IPS DF 6.9 (cell line): ENCODE results near the gene BNIPL.

Source experiments
- DNase-seq: peaks from one replicate; pipeline ENCODE4 v3.0.0-alpha.2; 2013; ENCODE audit warnings: low read depth, low spot score
- H3K27ac ChIP-seq: one replicate; pipeline ENCODE4 v1.5.1; 2013; ENCODE audit warnings: low read length, control low read depth
- H3K27me3 ChIP-seq: 2 replicates; pipeline ENCODE4 v1.6.1; 2013; ENCODE audit warnings: mild to moderate bottlenecking, low read length; ENCODE audit not compliant: control insufficient read depth, insufficient read depth
- H3K36me3 ChIP-seq: 2 replicates; pipeline ENCODE4 v1.6.1; 2013; ENCODE audit warnings: low read length; ENCODE audit not compliant: control insufficient read depth, insufficient read depth
- H3K4me1 ChIP-seq: 2 replicates; pipeline ENCODE4 v1.6.1; 2013; ENCODE audit warnings: low read length; ENCODE audit not compliant: control insufficient read depth, insufficient read depth
- H3K4me3 ChIP-seq: 2 replicates; pipeline ENCODE4 v1.5.1; 2013; ENCODE audit warnings: mild to moderate bottlenecking, low read length
- H3K9me3 ChIP-seq: 2 replicates; pipeline ENCODE4 v1.6.1; 2013; ENCODE audit warnings: low read length, inconsistent platforms; ENCODE audit not compliant: control insufficient read depth, insufficient read depth
- WGBS: extraction: QIAGEN DNeasy Blood & Tissue Kit; methylation state at CpG from one replicate; pipeline ENCODE4 v1.1.7; 2013; ENCODE audit warnings: mixed read lengths, missing lambda C conversion rate; ENCODE audit not compliant: insufficient read length, insufficient coverage; 5-methylcytosine and 5-hydroxymethylcytosine counted together

The BNIPL gene

DNA sequence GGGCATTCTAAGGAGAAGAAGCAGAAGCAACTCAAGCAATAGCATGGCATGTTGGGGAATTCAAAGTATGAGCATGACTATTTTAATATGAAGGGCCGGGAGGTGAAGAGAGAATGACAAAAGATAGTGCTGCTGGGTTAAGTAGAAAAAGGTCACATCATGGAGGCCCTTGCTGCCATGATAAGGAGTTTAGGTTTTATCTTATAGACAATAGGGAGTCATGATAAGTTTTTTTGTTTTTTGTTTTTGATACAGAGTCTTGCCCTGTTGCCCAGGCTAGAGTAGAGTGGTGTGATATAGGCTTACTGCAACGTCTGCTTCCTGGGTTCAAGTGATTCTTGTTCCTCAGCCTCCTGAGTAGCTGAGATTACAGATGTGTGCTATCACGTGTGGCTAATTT lies 3.1 kb downstream of the BNIPL start:
- no peaks in the 10 kb centered on the region for H3K9me3 ChIP-seq
- H3K4me1 ChIP-seq = peaks cover 6% of the 10 kb centered on the region
- no peak for DNase-seq
- no CpG with 5 or more reads among the region's 3 CpGs for WGBS
- no peak overlapping the region for H3K27ac ChIP-seq
- H3K36me3 ChIP-seq = no peaks in the 10 kb centered on the region; the same call in 1 of the 2 replicates
- no peaks in the 10 kb centered on the region for H3K27me3 ChIP-seq
- no peak overlapping the region for H3K4me3 ChIP-seq

GRCh38 chr1:151043163-151043562 lies 6.8 kb downstream of the BNIPL start:
- DNase-seq = no peak
- no CpG with 5 or more reads among the region's 1 CpG for WGBS
- H3K36me3 ChIP-seq = no peaks in the 10 kb centered on the region
- H3K27ac ChIP-seq = no peak overlapping the region
- no peak overlapping the region for H3K4me3 ChIP-seq
- no peaks in the 10 kb centered on the region for H3K27me3 ChIP-seq
- peaks cover 2% of the 10 kb centered on the region; the same call in 1 of the 2 replicates for H3K4me1 ChIP-seq
- H3K9me3 ChIP-seq = no peaks in the 10 kb centered on the region

- no peak for DNase-seq
- no peaks in the 10 kb centered on the region for H3K4me1 ChIP-seq
- peak within 1 kb of the TSS; percentile 73; the same call in 1 of the 2 replicates for H3K4me3 ChIP-seq
- H3K36me3 ChIP-seq = 0 out of 2 replicates have a peak, but pooled peaks cover 2% of the 10 kb centered on the region
- no peaks in the 10 kb centered on the region for H3K27me3 ChIP-seq
- no peaks in the 10 kb centered on the region for H3K9me3 ChIP-seq
- H3K27ac ChIP-seq = no peak within 1 kb of the TSS
- WGBS = no CpG with 5 or more reads among the region's 29 CpGs
Measured at GRCh38 chr1:151047591-151047924, 11.2 kb downstream of the BNIPL start, which contains the start of gene C1orf56. C1orf56 (plus strand) TSS chr1:151047751; CDS start chr1:151047848, 97 bp downstream.

DNA sequence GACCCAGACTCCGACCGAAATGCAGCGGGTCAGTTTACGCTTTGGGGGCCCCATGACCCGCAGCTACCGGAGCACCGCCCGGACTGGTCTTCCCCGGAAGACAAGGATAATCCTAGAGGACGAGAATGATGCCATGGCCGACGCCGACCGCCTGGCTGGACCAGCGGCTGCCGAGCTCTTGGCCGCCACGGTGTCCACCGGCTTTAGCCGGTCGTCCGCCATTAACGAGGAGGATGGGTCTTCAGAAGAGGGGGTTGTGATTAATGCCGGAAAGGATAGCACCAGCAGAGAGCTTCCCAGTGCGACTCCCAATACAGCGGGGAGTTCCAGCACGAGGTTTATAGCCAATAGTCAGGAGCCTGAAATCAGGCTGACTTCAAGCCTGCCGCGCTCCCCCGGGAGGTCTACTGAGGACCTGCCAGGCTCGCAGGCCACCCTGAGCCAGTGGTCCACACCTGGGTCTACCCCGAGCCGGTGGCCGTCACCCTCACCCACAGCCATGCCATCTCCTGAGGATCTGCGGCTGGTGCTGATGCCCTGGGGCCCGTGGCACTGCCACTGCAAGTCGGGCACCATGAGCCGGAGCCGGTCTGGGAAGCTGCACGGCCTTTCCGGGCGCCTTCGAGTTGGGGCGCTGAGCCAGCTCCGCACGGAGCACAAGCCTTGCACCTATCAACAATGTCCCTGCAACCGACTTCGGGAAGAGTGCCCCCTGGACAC lies 11.7 kb downstream of the BNIPL start:
- H3K27me3 ChIP-seq = no peaks in the 10 kb centered on the region
- no peak for DNase-seq
- H3K4me3 ChIP-seq = peak overlapping the region; percentile 73; the same call in 1 of the 2 replicates
- peaks cover 5% of the 10 kb centered on the region; the same call in 1 of the 2 replicates for H3K36me3 ChIP-seq
- H3K9me3 ChIP-seq = no peaks in the 10 kb centered on the region
- H3K27ac ChIP-seq = no peak overlapping the region
- no peaks in the 10 kb centered on the region for H3K4me1 ChIP-seq
- WGBS = no CpG with 5 or more reads among the region's 48 CpGs

DNA sequence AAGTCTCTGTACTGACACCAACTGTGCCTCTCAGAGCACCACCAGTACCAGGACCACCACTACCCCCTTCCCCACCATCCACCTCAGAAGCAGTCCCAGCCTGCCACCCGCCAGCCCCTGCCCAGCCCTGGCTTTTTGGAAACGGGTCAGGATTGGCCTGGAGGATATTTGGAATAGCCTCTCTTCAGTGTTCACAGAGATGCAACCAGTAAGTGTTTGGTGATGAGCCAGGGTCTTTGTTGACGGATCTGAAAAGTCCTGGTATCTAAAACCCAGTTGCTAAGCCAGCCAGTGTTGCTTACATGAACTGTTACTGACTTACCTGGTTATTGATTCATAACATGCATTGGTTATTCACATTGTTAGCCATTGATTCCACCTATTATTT lies 12.3 kb downstream of the BNIPL start:
- H3K9me3 ChIP-seq = no peaks in the 10 kb centered on the region
- no peak overlapping the region for H3K27ac ChIP-seq
- DNase-seq = peak; percentile 73
- H3K4me3 ChIP-seq = peak overlapping the region; percentile 73; the same call in 1 of the 2 replicates
- no peaks in the 10 kb centered on the region for H3K27me3 ChIP-seq
- WGBS = no CpG with 5 or more reads among the region's 3 CpGs
- H3K4me1 ChIP-seq = no peaks in the 10 kb centered on the region
- peaks cover 5% of the 10 kb centered on the region; the same call in 1 of the 2 replicates for H3K36me3 ChIP-seq

DNA sequence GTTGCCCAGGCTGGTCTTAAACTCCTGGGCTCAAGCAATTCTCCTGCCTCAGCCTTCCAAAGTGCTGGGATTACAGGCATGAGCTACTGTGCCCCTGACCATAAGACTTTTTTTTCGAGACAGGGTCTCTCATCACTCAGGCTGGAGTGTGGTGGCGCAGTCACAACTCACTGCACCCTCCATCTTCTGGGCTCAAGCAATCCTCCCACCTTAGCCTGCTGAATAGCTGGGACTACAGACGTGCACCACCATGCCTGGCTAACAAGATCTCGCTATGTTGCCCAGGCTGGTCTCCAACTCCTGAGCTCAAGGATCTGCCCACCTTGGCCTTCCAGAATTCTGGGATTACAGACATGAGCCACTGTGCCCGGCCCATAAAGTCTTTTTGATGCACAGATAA lies 13.1 kb downstream of the BNIPL start:
- H3K36me3 ChIP-seq = peaks cover 11% of the 10 kb centered on the region; the same call in 1 of the 2 replicates
- no peaks in the 10 kb centered on the region for H3K9me3 ChIP-seq
- no CpG with 5 or more reads among the region's 5 CpGs for WGBS
- H3K27ac ChIP-seq = no peak overlapping the region
- no peak overlapping the region for H3K4me3 ChIP-seq
- no peaks in the 10 kb centered on the region for H3K4me1 ChIP-seq
- DNase-seq = no peak
- no peaks in the 10 kb centered on the region for H3K27me3 ChIP-seq

DNA sequence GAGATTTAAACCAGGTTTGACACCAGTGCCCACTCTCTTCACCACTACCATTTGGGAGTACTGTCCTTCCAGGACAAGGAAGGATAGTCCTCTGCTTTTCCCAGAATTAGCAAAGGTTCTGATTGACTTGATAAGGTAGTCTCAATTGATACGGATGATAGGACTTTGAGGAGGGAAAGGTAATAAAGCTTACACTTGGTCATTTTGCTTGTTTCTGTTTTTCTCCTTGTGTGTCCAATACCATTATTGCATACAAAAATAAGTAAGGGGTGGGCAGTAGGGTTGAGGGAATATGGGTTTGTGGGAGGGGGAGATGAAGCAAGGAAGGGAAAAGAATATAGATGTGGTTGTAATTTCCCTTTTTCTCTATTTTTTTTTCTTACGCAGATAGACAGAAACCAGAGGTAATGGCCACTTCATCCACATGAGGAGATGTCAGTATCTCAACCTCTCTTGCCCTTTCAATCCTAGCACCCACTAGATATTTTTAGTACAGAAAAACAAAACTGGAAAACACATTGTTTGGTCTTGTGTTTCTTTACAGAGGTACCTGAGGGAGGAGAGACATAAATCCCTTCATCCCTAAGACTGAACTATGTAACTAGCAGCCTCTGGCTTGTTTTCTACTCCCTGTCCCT lies 13.8 kb downstream of the BNIPL start:
- H3K27ac ChIP-seq = no peak overlapping the region
- H3K4me1 ChIP-seq = no peaks in the 10 kb centered on the region
- H3K4me3 ChIP-seq = no peak overlapping the region
- WGBS = no CpG with 5 or more reads among the region's 2 CpGs
- peaks cover 16% of the 10 kb centered on the region; the same call in 1 of the 2 replicates for H3K36me3 ChIP-seq
- H3K9me3 ChIP-seq = no peaks in the 10 kb centered on the region
- H3K27me3 ChIP-seq = no peaks in the 10 kb centered on the region
- DNase-seq = no peak

DNA sequence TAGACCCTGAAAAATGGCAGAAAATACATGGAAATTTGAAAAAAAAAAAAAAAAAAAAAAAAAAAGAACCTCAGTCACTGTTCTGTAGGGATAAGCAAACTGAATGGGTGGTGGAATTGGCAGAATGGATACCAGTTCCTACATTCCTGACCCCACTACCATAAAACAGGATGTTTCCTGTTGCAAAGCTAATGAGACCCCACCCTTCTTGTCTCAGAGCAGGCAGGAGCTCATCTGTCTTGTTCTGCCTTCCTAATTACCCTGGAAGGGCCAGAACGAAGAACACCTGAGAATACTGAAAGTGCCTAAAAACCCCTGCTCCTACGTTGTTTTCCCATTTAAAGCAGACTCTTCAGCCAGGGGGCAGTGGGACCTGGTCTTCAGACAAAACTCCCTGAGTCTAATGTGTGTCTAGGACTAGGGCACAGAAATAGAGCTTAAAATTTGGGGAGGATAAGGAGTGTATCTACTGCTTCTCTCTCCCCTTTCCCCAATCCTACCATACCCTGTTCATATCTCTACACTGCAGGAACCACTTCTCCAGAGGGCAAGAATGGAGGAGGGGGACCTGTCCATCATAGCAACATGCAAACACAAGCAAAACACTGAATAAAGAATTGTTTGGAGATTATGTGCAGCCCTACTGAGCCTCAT lies 15.1 kb downstream of the BNIPL start:
- no peak for DNase-seq
- H3K4me3 ChIP-seq = no peak overlapping the region
- no peak overlapping the region for H3K27ac ChIP-seq
- no peaks in the 10 kb centered on the region for H3K4me1 ChIP-seq
- whole genome bisulfite sequencing = no CpG with 5 or more reads among the region's 2 CpGs
- H3K9me3 ChIP-seq = no peaks in the 10 kb centered on the region
- peaks cover 24% of the 10 kb centered on the region; the same call in 1 of the 2 replicates for H3K36me3 ChIP-seq
- H3K27me3 ChIP-seq = no peaks in the 10 kb centered on the region

- H3K36me3 ChIP-seq = peaks cover 27% of the 10 kb centered on the region; the same call in 1 of the 2 replicates
- peaks cover 1% of the 10 kb centered on the region; the same call in 1 of the 2 replicates for H3K4me1 ChIP-seq
- WGBS = no CpG with 5 or more reads among the region's 4 CpGs
- no peaks in the 10 kb centered on the region for H3K27me3 ChIP-seq
- H3K4me3 ChIP-seq = no peak overlapping the region
- H3K9me3 ChIP-seq = no peaks in the 10 kb centered on the region
- H3K27ac ChIP-seq = no peak overlapping the region
- DNase-seq = no peak
Measured at GRCh38 chr1:151054971-151055547, 18.7 kb downstream of the BNIPL start.

DNA sequence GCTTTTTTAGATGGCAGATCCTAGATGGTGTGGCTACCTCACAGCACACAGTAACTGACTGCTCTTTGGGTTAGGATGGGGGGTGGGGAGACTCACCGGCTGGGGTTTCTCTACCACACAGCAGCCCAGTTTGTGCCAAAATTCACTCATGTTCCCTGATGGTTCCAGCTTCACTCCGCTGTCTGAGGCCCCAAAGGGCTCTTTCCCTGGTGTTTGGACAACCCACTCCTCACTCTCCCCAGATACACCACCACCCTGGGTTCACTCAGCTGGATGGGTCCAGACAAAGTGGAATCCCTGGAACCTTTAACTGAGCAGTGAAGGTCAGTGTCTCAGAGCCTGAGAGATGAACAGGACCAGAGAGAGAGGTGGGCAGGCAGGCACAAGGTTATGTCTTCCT lies 19.2 kb downstream of the BNIPL start:
- peaks cover 1% of the 10 kb centered on the region; the same call in 1 of the 2 replicates for H3K4me1 ChIP-seq
- no peaks in the 10 kb centered on the region for H3K9me3 ChIP-seq
- no peaks in the 10 kb centered on the region for H3K27me3 ChIP-seq
- peaks cover 27% of the 10 kb centered on the region; the same call in 1 of the 2 replicates for H3K36me3 ChIP-seq
- H3K4me3 ChIP-seq = no peak overlapping the region
- WGBS = no CpG with 5 or more reads among the region's 2 CpGs
- DNase-seq = no peak
- no peak overlapping the region for H3K27ac ChIP-seq
